Globus pallidus (tissue), 1 donor: ENCODE results near the gene GOLT1A.
"Not testable (repeated sequence)": the region's sequence is repeated elsewhere in the genome, so short reads cannot be mapped to it uniquely, and the experiment has no call there.

Experiments used
- DNase-seq: peaks from one replicate; pipeline ENCODE4 v3.0.0-alpha.2; 2015; ENCODE audit warnings: low spot score

GOLT1A gene

DNA sequence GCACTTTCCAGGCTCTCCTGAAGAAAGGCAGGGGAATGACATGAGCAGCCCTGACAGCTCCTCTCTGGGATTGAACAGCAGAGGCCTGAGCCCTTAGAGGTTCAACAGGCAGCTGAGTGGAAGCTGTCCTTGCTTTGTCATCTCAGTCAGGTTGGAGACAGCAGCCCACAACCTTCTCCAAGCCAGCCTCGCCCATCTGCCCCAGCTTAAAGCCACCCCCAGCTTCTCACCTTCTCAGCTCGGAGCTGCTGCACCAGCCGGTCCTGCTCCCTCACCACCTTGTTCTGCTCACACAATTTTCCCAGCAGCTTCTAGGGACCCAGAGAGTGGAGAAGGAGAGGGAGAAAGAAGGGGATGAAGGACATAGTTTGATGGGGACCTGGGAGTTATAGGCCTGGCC, 35.2 kb upstream of the GOLT1A start:
- no peak for DNase-seq

DNA sequence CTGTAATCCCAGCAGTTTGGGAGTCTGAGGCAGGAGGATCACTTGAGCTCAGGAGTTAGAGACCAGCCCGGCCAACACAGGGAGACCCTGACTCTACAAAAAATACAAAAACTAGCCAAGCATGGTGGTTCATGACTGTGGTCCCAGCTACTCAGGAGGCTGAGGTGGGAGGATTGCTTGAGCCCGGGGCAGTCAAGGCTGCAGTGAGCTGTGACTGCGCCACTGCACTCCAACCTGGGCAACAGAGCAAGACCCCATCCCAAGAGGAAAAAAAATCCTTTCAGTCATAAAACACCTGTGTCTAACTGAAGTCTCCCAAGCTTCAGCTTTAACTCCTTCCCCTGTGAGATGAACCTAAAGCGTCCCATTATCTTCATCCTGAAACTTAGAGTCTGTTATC, 33.1 kb upstream of the GOLT1A start:
- DNase-seq: no peak

DNA sequence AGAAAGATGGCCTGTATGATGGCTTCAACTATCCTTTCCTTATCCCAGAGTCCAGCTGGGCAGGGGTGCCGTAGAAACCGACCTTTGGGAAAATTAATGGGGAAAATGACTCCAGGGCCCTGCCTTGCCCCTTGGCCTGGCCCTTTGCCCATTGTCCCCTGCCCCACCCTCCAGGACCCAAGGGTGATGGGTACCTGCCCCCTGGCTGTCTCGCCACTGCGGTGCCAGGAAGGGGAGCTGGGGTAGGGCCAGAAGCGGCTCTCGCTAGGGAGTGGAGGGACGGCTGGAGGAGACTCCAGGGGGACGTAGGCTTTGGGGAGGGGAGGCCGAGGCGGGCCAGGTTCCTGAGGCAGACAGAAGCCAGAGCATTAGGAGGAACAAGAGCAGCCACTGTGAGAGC, 29.1 kb upstream of the GOLT1A start:
- DNase-seq: no peak

DNA sequence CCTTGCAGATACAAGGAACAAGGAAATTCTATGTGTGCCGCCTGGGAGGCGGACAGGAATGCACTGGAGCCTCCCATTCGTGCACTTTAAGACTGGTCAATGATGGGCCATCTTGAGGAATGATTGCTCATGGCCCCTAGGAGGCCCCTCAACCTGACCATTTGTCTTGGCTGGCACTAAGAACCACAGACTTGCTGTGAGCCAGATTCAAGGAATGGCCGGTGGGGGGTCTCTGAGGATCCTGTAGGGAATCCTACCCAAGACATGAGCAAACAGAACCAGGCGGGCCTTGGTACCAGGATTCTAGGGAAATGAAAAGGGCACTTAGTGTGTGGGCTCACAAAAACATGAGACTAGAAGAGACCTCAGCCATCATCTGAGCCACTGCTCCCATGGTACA, 28.1 kb upstream of the GOLT1A start:
- no peak for DNase-seq

DNA sequence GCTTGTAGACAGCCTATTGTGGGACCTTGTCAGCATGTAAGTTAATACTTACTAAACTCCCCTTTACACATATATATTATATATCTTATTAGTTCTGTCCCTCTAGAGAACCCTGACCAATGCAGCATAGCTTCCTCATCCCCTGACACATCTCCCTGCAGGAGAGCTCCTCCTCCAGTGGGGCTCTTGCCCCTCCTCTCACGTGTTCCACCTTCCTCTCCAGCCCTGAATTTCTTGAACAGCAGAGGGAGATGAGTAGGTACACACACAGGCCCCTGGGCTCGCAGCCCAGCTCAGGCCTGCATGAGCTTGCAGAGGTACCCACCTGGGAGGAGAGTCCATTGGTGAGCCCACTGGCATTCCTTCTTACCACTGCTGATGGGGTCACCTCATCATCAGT, 27.3 kb upstream of the GOLT1A start:
- DNase-seq: no peak

DNA sequence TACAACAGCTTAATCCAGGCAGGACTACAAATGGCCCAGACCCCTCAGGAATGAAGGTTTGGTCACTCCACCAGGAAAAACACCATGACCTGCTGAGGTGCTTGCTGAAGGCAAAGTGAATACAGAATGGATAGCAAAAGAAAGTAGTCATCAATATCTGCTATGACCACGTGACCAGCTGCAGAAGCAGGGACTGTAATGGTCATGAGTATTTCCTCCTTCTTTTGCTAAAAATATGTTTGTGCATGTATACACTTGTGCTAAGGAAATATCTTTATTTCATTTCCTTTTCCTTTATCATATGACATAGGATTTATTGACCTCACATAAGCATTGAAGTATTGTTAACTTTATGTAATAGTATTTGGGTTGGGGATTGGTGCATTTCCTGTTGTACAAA, 26.4 kb upstream of the GOLT1A start:
- no peak for DNase-seq

DNA sequence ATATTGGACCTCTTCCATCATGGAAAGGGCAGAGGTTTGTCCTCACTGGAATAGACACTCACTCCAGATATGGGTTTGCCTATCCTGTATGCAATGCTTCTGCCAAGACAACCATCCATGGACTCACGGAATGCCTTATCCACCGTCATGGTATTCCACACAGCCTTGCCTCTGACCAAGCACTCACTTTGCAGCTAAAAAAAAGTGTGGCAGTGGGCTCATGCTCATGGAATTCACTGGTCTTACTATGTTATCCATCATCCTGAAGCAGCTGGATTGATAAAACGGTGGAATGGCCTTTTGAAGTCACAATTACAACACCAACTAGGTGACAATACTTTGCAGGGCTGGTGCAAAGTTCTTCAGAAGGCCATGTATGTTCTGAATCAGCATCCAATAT, 25.6 kb upstream of the GOLT1A start:
- not testable (repeated sequence) for DNase-seq

DNA sequence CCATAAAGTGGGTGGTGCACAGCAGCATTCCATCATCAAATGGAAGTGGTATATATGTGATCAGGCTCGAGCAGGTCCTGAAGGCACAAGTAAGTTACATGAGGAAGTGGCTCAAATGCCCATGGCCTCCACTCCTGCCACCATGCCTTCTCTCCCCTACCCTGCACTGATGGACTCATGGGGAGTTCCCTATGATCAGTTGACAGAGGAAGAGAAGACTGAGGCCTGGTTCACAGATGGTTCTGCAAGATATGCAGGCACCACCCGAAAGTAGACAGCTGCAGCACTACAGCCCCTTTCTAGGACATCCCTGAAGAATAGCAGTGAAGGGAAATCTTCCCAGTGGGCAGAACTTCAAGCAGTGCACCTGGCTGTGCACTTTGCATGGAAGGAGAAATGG, 24.7 kb upstream of the GOLT1A start:
- DNase-seq: not testable (repeated sequence)

DNA sequence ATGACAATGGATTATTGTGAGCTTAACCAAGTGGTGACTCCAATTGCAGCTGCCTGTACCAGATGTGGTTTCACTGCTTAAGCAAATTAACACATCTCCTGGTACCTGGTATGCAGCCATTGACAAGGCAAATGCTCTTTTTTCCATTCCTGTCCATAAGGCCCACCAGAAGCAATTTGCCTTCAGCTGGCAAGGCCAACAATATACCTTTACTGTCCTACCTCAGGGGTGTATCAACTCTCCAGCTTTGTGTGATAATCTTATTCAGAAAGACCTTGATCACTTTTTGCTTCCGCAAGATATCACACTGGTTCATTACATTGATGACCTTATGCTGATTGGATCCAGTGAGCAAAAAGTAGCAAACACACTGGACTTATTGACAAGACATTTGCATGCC, 23.7 kb upstream of the GOLT1A start:
- DNase-seq: not testable (repeated sequence)

DNA sequence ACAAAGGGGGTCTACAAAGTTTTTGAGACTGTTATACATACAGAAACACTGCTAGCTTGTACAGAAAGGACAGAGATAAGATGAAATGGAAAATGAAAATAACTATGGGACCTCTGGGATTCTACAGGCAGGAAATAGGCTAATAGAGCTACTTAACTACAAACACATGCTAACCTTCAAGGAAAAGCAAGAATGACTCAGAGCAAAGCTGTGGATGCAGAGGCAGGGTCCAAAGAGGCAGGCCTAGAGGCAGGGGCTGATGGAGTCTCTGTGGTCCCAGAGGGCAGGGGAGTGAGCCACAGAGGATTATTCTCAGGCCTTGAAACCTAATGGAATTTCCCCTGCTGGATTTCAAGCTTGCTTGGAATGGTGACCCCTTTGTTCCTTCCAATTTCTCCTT, 18.7 kb upstream of the GOLT1A start:
- no peak for DNase-seq

DNA sequence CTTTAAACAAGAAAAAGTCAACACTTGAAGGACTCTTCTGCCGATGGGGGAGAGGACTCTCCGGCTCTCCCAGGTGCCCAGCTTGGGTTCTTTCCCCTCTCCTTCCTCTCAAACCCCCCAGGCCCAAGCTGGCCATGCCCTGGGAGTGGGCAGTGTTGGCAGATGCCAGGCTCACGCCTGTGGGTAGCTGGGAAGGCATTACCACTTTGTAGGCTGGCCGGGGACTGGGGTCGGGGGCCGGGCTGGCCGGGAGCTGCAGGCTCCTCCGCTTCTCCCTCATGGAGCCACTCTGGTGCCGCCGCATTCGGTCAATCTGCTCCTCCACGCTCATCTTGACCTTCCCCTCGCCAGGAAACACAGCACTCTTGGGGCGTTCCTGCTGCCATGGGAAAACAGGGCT, 16.4 kb upstream of the GOLT1A start:
- no peak for DNase-seq

DNA sequence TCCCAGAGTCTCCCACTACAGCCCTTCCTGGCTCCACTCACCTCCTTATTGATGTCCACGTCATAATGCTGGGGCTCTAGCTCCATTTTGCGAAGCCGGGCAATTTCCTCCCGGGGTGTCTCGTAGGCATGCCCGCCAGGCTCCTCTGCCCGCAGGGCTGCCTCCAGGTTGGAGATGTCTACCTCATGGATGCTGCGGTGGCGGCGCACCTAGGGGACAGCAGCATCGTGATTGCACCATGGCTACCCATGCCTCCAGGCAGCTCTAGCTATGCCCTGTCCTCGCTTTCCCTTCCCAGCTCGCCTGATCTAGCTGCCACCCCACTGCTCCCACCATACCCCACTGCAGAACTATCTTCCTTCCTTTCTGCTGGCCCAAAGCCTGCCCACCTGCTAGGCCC, 15.1 kb upstream of the GOLT1A start:
- no peak for DNase-seq

DNA sequence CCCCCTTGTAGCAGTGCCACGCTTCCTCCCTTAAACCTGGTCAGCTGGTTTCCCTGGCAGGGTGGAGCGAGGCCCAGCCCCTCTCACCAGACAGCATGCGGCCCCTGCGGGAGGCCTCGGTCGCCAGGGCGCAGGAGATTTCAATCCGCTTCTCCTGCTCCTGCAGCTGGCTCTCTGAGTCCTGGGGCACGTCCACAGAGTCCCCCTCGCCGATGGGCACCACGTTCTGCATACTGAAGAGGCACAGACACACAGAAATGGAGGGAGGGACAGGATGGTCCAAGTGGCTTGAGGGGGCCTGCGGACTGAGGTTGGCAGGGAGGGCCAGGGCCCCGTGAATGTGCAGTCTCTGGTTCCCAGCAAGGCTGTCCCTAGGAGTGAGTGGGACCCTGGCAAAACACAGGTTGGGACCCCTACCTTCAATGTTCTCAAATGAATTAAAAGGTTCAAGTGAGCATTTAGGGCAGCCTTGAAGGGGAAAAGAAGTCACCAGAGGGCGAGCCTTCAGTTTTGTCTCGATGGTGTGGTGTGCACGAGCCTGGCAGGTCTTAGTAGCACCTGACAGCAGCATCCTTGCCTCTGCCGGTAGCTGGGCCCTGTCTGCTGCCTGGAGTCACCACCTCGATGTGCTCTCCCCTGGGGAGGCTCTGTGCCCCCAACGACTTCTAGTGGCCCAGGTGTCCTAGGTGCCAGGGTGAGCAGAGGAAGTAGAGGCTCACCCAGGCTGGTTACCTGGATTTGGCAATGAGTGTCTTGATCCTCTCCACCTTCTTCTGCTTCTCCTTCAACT, 14.4 kb upstream of the GOLT1A start:
- DNase-seq: no peak

DNA sequence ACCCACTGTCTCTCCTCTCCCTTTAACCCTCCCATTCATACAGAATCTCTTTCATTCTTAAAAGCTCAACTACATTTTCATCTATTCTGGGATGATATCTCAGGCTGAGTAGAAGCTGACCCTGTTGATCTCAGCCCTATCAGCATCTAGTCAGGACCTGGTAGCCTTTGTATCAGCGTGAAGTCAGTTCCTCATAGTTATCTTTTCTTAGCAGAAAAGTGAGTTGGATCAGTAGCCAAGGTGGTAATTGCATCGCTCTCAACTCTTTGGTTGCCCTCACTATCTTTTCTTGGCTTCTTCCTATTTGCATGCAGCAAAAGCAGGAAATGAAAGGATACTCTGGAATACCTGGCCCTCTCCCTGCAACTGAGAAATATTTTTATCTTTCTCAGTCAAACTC, 13.6 kb upstream of the GOLT1A start:
- no peak for DNase-seq

DNA sequence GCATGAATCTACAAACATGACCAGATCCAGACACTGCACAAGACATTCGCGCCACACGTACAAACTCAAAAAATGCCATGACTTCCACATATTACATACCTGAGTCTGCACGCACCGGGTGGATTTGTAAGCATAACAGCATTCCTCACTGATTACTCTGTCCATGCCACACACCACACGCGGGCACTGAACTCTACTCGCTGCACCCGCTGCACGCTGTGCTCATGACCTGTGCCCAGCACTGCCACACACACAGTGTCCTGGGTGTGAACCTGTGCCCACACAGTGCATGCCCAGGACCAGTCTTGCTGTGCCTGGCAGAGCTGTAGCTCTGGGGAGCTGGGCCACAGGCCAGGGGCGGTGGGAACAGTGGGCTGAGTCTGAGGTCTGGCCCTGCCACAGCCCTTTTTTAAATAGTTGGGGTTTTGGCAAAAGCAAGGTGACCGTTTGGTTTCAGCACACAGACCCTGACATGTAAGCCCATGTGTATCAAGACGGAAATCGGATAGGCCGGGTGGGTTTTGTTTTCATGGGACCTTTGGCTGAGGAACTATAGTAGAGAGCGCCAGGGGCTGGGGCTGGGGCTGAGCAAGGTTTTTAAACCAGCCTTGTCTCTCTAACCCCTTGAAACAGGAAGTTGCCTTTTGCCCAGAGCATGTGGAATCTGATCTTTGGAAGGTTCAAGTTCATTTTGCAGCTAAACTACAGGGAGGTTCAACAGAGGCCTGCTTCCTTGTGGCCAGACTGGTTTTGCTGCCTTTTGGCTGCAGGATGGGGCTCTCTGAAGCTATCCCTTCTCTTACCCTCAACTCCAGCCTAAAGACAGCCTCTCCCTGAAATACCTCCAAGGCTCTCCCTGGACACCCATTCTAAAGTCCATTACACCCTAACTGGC, 12.3 kb upstream of the GOLT1A start:
- no peak for DNase-seq

DNA sequence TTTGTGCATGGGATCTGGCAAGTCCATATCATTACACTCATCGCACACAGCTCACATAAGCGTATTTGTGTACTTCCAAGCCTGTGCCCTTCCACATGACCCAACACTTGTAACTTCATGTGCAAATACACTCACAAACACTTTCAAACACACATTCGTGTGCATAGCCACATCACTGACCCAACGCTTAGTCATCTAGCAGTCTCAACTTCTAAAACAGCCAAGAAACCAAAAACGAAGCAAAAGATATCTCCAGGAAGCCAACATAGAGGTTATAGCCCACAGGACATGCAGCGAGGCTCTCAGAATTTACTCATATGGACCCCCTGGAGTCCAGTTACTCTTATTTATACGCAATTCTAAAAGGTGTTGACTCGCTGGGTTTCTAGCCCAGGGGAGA, 10.9 kb upstream of the GOLT1A start:
- DNase-seq: no peak

DNA sequence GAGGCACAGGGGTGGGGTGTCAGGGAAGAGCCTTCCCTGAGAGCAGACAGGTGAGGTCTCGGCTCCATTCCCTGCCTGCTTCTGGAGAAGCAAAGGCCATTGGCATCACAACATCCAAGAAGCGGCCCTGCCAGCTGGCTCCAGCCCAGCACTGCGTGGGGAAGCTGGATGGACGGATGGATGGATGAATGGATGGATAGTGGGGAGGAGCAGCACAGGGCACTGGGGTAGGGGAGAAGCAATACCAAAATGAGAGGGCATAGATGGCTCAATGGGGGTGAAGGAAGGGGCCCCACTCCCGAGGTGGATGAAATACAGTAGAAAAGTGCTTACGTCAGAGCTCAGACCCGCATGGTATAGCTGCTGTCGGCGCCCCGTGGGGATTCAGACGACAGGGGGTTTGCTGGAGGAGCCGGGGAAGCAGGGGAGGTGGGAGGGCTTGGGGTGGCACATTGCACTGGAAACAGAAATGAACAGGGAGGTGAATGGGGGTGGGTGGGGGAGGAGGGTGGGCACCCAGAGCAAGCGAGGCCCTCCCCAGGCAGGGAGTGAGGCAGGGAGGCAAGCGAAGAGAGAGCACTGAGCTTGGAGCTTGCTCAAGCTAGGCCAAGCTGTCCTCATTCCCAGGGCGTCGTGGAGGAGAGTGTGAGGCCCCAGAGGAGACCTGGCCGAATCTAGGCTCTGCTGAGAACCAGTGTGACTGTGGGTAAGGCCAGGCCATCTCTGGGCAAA, 9.5 kb upstream of the GOLT1A start:
- DNase-seq: no peak

DNA sequence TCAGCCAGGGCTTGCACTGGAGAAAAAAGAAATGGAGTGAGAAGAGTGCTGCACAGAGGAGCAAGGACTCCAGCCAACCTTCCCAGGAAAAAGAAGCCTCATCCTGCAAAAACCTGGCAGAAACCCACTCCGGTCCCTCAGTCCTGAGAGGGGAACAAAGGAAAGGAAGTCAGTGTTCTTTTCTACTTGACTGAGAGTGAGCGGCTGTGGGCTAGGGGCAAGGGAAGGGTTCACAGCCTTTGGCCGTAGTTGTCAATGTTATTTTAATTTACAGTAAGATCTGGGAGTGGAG, 8.9 kb upstream of the GOLT1A start:
- DNase-seq: no peak

DNA sequence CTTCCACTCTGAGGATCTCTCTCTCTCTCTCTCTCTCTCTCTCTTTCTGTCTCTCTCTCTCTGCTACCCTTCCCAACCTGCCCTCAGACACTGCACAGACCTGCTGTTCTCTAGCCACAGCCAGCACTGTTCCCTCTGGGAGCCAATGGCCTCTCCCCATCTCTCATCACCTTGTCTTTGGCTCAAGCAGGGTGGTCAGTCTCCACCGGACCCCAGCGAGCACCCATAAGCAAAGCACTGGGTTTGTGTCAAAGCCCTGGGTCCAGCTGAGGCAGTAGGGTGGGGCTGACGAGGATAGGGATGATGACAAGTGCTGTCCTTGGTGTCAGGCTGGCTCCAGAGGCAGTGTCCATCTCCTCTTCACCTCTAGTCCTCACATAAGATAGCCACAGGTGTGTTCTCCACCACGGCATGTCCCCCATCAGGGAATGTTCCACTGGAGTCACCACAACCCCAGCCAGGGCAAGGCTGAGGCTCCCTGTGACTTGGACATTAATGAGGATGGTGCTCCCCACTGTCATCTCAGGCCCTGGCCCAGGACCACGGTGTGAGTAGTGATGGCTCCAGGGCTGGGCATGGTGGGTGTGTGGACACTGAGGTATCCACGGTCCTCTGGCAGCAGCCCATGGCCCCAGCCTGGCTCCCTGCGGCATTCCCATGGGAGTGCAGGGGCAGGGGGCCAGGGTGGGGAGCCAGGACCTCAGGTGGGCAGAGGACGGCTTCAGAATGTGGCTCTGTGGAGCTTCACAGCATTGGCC, 8.4 kb upstream of the GOLT1A start:
- DNase-seq: no peak

DNA sequence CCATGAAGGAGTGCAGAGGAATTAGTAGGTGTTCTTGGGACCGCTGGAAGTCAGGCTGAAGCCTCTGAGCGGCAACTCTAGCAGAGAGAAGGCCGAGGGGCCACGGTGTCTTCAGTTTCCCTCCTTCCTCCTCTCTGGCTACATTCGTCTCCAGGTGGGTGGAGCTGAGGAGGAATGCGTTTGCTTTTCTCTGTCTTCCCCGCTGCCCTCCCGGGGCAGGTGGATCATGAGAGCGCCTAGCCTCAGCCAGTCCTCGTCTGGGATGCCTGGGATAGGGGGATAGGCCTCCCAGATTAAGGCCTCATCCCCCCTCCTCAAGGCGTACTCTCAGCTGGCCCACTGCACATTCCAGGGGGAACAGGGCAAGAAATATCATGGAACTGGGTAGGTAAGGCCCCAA, 7.5 kb upstream of the GOLT1A start:
- DNase-seq: no peak

DNA sequence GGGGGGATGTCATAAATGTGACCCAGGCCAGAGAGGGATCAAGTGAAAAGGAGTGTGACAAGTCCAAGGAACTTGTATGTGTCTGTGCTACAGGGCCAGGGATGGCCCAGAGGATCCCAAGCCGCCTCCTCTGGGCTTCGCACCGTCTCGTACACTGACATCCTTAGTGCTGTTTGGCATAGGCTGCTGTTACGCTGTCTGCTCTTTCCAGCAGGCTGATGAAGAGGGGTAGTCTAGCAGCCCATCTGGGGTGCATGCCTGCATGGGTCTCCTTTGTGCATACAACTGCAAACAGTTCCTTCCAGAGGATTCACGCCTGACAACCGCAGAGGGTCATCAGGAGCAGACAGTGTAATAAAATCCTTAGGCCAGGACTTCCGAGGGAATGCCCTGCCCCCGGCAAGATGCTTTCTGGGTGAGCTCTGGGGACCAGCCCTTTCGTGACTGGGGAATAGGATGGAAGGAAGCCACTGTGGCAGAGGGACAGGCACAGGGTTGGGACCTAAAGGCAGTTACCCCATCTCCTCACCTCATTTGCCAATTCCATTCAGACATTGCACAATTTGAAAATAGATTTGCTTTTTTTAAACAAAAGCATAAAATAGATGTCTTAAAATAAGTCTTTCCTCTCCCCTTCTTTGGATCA, 6.3 kb upstream of the GOLT1A start:
- DNase-seq: no peak

DNA sequence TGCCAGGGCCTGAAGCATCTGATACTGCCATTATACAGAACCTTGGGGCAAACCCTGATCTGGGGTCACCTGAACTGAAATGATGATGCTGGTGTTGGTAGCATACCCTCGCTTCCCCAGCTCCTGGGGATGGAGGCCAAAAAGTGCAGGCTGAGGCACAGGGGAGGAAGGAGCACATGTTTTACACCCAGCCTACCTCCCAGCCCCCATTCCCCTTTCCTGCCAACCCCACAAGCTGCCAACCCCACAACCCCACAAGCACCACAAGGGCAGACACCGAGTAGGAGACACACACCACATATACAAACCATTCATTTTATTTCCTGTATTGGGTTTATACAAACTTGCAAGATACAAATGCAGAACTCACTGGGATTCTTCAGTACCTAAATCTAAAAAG, 4.8 kb upstream of the GOLT1A start:
- no peak for DNase-seq
